ENCODE measurements around the gene TRMT61B. TPM values are rescaled to one million over a fixed set of nuclear protein-coding genes. Genes with fewer than 3 reads are reported as not detected.

Gene TRMT61B
- total RNA-seq, 2 donors from 2014 or later = 7.0 to 16.2 TPM

DNA sequence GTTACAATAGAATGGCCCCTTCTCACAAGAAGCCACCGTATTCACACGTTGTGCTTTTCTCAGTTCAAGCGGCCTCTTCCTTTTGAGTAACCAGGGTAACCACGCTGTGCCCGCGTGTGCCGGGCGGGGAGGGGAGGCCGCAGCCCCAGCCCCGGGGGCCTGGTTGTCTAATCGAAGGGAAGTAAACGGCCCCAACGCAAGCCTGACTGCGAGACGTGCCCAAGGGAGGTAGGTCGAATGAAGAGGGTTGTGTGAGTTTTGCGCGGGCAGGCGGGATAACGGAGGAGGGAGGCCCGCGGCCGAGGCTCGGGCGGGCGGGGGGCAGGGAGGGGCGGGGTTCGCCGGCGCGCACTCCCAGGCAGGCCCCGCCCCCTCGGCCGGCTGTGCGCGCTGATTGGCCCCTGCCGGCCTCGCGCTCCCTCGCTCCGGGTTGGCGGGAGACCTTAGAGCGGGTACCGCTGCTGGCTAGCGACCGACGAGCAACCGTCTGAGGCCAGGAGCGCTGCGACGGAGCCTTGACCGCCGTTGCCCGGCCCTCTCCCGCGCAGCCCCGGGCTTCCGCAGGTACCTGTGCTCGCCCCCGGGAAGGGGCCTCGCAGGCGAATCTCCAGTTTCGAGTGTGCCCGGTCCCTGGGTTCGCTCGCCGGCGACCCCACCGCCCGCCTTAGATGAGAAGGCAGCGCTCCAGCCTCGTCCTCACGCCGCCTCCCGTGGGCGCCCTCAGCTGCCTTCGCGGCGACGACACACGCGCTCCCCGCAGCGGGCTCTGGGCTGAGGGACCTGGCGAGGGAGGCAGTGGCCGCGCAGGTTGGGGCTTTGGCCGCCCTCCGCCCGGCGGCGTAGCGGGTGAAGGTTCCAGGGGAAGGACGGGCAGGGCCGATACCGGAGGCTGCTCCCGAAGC is 59.5 kb downstream of the TRMT61B start, which contains the start of gene SPDYA:
Gene SPDYA (plus strand): TSS at position 451 of the 902 bp plus-strand sequence. CDS start 5,181 bp downstream, outside the sequence.
- Histone ChIP-seq H3K27me3 (no peaks in the 10 kb centered on the region), H3K27ac (peak within 1 kb of the TSS in 1 of 2 donors; percentile 33), H3K4me1 (peaks cover 0 to 23% of the 10 kb centered on the region in 2 donors), H3K4me3 (peak within 1 kb of the TSS; percentile 11 to 55), H3K36me3 (peaks cover 8% of the 10 kb centered on the region), H3K9me3 (no peaks in the 10 kb centered on the region)
- TF ChIP-seq, protein P1, sequence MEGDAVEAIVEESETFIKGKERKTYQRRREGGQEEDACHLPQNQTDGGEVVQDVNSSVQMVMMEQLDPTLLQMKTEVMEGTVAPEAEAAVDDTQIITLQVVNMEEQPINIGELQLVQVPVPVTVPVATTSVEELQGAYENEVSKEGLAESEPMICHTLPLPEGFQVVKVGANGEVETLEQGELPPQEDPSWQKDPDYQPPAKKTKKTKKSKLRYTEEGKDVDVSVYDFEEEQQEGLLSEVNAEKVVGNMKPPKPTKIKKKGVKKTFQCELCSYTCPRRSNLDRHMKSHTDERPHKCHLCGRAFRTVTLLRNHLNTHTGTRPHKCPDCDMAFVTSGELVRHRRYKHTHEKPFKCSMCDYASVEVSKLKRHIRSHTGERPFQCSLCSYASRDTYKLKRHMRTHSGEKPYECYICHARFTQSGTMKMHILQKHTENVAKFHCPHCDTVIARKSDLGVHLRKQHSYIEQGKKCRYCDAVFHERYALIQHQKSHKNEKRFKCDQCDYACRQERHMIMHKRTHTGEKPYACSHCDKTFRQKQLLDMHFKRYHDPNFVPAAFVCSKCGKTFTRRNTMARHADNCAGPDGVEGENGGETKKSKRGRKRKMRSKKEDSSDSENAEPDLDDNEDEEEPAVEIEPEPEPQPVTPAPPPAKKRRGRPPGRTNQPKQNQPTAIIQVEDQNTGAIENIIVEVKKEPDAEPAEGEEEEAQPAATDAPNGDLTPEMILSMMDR (IDR thresholded peaks at IDR 0.05) = peak in 1 of 2 donors; percentile 34
- DNase-seq (ENCODE audit: low spot score) = peak; percentile 65

DNA sequence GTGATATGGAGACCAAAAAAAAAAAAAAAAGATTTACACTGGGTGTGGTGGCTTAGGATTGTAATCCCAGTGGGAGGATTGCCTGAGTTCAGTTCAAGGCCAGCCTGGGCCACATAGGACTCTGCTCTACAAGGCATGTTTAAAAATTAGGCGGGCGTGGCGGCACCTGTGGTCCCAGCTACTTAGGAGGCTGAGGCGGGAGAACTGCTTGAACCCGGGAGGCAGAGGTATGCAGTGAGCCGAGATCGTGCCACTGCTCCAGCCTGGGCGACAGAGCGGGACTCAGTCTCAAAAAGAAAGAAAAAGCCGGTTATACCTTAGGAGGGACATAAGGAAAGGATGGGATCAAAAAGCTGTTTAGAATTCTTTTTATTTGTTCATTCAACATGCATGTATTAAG is 60.2 kb downstream of the TRMT61B start:
- Histone ChIP-seq H3K4me1 (peaks cover 0 to 23% of the 10 kb centered on the region in 2 donors), H3K9me3 (no peaks in the 10 kb centered on the region), H3K4me3 (peak overlapping the region; percentile 11 to 55), H3K36me3 (peaks cover 8% of the 10 kb centered on the region), H3K27me3 (no peaks in the 10 kb centered on the region), H3K27ac (no peak overlapping the region)
- DNase-seq (ENCODE audit: low spot score) = no peak
- TF ChIP-seq, protein P1 (IDR thresholded peaks at IDR 0.05) = no peak

DNA sequence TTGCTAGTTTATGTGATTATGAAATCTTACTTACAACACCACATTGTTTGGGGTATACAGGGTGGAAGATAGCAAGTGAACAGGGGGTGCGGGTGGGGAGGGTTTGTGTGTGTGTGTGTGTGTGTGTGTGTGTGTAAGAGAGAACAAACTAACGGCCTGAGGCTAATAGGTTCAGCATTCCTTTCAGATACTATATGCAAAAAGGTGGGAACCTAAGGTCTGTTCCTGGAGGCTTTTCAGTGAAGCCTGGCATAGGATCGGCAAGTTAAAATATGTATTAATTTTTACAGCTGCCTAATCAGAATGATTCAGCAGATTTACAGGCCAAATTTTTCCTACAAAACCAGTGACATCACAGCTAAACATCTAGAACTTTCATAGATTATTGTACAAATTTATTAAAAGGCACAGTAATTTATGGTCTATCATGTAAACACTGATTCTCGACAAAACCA is 67.1 kb downstream of the TRMT61B start:
- Histone ChIP-seq H3K27ac (peak overlapping the region in 1 of 2 donors; percentile 7), H3K27me3 (no peaks in the 10 kb centered on the region), H3K4me1 (no peaks in the 10 kb centered on the region), H3K4me3 (no peak overlapping the region), H3K36me3 (peaks cover 53% of the 10 kb centered on the region), H3K9me3 (no peaks in the 10 kb centered on the region)
- DNase-seq (ENCODE audit: low spot score) = no peak
- TF ChIP-seq, protein P1 (IDR thresholded peaks at IDR 0.05) = no peak

DNA sequence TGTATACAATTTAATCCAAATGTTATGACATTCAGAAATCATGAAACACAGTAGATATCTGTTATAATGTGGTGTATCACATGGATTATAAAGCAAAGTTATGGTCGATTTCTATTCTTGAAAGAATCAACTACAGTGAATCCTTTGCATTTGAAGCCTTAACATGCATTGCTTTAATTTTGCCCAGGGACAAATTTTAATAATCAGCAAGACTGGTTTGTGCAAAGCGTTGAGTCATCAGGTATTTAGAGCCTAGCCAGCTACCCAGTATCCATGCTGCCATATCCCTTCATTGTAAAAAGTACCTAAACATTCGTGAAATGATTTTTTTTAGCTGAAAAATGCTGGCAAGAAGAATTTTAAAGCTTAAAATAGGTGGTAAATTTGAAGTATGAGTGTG is 68.4 kb downstream of the TRMT61B start:
- H3K4me1 ChIP-seq = peaks cover 0 to 7% of the 10 kb centered on the region in 2 donors
- H3K9me3 ChIP-seq = peaks cover 0 to 7% of the 10 kb centered on the region in 2 donors
- H3K27ac ChIP-seq = no peak overlapping the region
- no peaks in the 10 kb centered on the region for H3K27me3 ChIP-seq
- TF ChIP-seq, protein P1 (IDR thresholded peaks at IDR 0.05) = no peak
- DNase-seq (ENCODE audit: low spot score) = no peak
- peaks cover 58% of the 10 kb centered on the region for H3K36me3 ChIP-seq
- no peak overlapping the region for H3K4me3 ChIP-seq

Other genes with a start within 250 kb of the TRMT61B start
- 100 to 1,000 TPM; 185 to 213 TPM for gene PPP1CB, start 118.5 kb downstream of the TRMT61B start, total RNA-seq
- under 1 TPM in 1 of 2 donors, not detected in 1; 0.30 TPM for gene SPDYA, start 59.5 kb downstream of the TRMT61B start, total RNA-seq
- 10 to 100 TPM; 17.8 to 18.9 TPM for gene WDR43, start 24.4 kb upstream of the TRMT61B start, total RNA-seq
- gene TOGARAM2, start 111.0 kb upstream of the TRMT61B start, total RNA-seq = 1 to 10 TPM; 2.0 to 6.6 TPM
- gene PCARE, start 204.2 kb upstream of the TRMT61B start, total RNA-seq = 1 to 10 TPM in 1 of 2 donors, under 1 TPM in 1; 0.79 to 2.2 TPM
- 10 to 100 TPM; 66.5 to 71.0 TPM for gene CLIP4, start 245.1 kb upstream of the TRMT61B start, total RNA-seq

Measured in right atrium auricular region (tissue), 2 donors.